Measurements from ENCODE around the gene LDB2.

DNA sequence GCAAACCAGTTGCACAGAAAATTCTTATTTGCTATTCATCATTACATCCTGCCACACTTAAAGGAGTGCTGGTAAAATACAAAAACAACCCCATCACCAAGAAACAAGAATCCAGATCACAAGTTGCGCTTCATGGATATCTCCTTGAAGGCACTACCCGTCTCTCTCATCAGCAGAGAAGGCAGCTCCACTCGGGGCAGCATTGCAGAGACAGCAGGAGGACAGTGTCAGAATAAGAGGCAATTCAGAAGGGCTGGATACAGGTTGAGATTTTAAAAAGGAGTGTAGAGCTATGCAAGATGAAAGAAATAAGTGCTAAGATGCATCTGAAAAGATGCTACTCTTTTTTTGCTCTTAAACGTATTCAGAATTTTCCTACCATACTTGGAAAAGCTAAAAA is 71.4 kb downstream of the LDB2 start:
- TF ChIP-seq, protein P1, sequence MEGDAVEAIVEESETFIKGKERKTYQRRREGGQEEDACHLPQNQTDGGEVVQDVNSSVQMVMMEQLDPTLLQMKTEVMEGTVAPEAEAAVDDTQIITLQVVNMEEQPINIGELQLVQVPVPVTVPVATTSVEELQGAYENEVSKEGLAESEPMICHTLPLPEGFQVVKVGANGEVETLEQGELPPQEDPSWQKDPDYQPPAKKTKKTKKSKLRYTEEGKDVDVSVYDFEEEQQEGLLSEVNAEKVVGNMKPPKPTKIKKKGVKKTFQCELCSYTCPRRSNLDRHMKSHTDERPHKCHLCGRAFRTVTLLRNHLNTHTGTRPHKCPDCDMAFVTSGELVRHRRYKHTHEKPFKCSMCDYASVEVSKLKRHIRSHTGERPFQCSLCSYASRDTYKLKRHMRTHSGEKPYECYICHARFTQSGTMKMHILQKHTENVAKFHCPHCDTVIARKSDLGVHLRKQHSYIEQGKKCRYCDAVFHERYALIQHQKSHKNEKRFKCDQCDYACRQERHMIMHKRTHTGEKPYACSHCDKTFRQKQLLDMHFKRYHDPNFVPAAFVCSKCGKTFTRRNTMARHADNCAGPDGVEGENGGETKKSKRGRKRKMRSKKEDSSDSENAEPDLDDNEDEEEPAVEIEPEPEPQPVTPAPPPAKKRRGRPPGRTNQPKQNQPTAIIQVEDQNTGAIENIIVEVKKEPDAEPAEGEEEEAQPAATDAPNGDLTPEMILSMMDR (IDR thresholded peaks at IDR 0.05): no peak
- TF ChIP-seq CBX2 (IDR thresholded peaks at IDR 0.05; ENCODE audit: borderline replicate concordance, low read depth) (no peak), SMC3 (IDR thresholded peaks at IDR 0.05) (no peak), BHLHE40 (IDR thresholded peaks at IDR 0.05; ENCODE audit: low read depth, low read length) (no peak), POLR2A (IDR thresholded peaks at IDR 0.05; ENCODE audit: low read length) (no peak), ESRRA (IDR thresholded peaks at IDR 0.05; ENCODE audit: borderline replicate concordance, low read length) (no peak)
- TF ChIP-seq, protein P2, sequence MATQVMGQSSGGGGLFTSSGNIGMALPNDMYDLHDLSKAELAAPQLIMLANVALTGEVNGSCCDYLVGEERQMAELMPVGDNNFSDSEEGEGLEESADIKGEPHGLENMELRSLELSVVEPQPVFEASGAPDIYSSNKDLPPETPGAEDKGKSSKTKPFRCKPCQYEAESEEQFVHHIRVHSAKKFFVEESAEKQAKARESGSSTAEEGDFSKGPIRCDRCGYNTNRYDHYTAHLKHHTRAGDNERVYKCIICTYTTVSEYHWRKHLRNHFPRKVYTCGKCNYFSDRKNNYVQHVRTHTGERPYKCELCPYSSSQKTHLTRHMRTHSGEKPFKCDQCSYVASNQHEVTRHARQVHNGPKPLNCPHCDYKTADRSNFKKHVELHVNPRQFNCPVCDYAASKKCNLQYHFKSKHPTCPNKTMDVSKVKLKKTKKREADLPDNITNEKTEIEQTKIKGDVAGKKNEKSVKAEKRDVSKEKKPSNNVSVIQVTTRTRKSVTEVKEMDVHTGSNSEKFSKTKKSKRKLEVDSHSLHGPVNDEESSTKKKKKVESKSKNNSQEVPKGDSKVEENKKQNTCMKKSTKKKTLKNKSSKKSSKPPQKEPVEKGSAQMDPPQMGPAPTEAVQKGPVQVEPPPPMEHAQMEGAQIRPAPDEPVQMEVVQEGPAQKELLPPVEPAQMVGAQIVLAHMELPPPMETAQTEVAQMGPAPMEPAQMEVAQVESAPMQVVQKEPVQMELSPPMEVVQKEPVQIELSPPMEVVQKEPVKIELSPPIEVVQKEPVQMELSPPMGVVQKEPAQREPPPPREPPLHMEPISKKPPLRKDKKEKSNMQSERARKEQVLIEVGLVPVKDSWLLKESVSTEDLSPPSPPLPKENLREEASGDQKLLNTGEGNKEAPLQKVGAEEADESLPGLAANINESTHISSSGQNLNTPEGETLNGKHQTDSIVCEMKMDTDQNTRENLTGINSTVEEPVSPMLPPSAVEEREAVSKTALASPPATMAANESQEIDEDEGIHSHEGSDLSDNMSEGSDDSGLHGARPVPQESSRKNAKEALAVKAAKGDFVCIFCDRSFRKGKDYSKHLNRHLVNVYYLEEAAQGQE (IDR thresholded peaks at IDR 0.05): no peak
- TF ChIP-seq, protein P3, sequence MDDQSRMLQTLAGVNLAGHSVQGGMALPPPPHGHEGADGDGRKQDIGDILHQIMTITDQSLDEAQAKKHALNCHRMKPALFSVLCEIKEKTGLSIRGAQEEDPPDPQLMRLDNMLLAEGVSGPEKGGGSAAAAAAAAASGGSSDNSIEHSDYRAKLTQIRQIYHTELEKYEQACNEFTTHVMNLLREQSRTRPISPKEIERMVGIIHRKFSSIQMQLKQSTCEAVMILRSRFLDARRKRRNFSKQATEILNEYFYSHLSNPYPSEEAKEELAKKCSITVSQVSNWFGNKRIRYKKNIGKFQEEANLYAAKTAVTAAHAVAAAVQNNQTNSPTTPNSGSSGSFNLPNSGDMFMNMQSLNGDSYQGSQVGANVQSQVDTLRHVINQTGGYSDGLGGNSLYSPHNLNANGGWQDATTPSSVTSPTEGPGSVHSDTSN (IDR thresholded peaks at IDR 0.05): no peak
- TF ChIP-seq, protein P4, sequence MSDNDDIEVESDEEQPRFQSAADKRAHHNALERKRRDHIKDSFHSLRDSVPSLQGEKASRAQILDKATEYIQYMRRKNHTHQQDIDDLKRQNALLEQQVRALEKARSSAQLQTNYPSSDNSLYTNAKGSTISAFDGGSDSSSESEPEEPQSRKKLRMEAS (IDR thresholded peaks at IDR 0.05): no peak

All from A549 (cell line).